Thyroid gland (tissue), 4 donors: Measurements from ENCODE around the gene PHTF2. TPM values are rescaled to one million over a fixed set of nuclear protein-coding genes. Genes with fewer than 3 reads are reported as not detected.

Experiments used
- DNase-seq, 2 donors: peaks; one replicate each; pipeline ENCODE4 v3.0.0-alpha.2; 2019
- H3K27ac ChIP-seq, 3 donors: fragments of 200-600 bp; sonication (generic); 1 replicate in 2 of 3; 2 replicates in 1 of 3; pipeline ENCODE4 v1.5.1; 2016 to 2019; ENCODE audit warnings: mild to moderate bottlenecking in 1 of 3, moderate library complexity in 1 of 3
- H3K27me3 ChIP-seq: fragments of 200-600 bp; sonication (generic); one replicate; pipeline ENCODE4 v1.5.1; 2019
- H3K36me3 ChIP-seq, 2 donors: fragments of 200-600 bp; sonication (generic); one replicate each; pipeline ENCODE4 v1.5.1; 2016 to 2019
- H3K4me1 ChIP-seq, 2 donors: fragments of 200-600 bp; sonication (generic); one replicate each; pipeline ENCODE4 v1.5.1; 2017 to 2019
- H3K4me3 ChIP-seq, 3 donors: fragments of 200-600 bp; sonication (generic); replicated peaks in 1 of 3; 1 replicate in 2 of 3; 2 replicates in 1 of 3; pipeline ENCODE4 v1.5.1; 2016; ENCODE audit warnings: mild to moderate bottlenecking in 1 of 3
- H3K9me3 ChIP-seq: fragments of 200-600 bp; sonication (generic); one replicate; pipeline ENCODE4 v1.5.1; 2017
- POLR2A ChIP-seq, 2 donors: fragments of 450-650 bp; IDR thresholded peaks; one replicate each; pipeline ENCODE4 v1.6.1; 2017; ENCODE audit warnings: antibody characterized with exemption in 2 of 2, mild to moderate bottlenecking in 2 of 2, moderate library complexity in 1 of 2
- WGBS, 2 donors: methylation state at CpG; one replicate each; pipeline ENCODE4 v1.1.5; 2017; 5-methylcytosine and 5-hydroxymethylcytosine counted together
- intact Hi-C: fragments of 100-400 bp; cut with DNase I; formaldehyde crosslinking; loops from one replicate; pipeline ENCODE4 v1.15.1; 2023
- total RNA-seq, 4 donors: library from RNA; depleted of rRNA; stranded (reverse); fragments of >200 nt; gene quantifications; one replicate each; pipeline ENCODE4 v1.2.3, GENCODE V29; 2016
- TF ChIP-seq, protein P1 (sequence below), 6 experiments: fragments of 200-600 bp in 3 of 6; fragments of 450-650 bp in 3 of 6; sonication (generic) in 3 of 6; IDR thresholded peaks; one replicate each; pipeline ENCODE4 v1.5.1; 2016 to 2019; ENCODE audit warnings: antibody characterized with exemption in 6 of 6, mild to moderate bottlenecking in 2 of 6, inconsistent platforms in 1 of 6, moderate library complexity in 1 of 6

The PHTF2 gene
- total RNA-seq, 4 donors from 2014 or later = 15.3 to 28.3 (median 25.3) TPM

DNA sequence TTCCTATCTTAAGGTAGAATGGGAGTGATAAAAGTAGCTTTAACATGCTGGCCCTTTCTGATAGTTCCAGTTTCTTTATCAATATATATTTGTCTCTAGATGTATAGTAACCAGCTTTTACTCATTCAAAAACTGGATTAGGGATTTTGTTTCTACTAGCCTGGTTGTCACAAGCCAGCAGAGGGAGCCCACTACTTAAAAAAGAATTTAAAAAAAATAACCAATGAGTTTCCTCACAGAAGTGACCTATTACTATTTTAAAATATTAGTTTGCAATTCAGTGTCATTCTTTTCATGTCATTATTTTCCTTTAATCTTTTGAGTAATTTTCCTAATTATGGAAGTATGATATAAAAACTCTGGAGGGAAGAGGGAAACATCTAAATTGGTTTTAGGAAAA, 142.1 kb downstream of the PHTF2 start:
- TF ChIP-seq, protein P1, sequence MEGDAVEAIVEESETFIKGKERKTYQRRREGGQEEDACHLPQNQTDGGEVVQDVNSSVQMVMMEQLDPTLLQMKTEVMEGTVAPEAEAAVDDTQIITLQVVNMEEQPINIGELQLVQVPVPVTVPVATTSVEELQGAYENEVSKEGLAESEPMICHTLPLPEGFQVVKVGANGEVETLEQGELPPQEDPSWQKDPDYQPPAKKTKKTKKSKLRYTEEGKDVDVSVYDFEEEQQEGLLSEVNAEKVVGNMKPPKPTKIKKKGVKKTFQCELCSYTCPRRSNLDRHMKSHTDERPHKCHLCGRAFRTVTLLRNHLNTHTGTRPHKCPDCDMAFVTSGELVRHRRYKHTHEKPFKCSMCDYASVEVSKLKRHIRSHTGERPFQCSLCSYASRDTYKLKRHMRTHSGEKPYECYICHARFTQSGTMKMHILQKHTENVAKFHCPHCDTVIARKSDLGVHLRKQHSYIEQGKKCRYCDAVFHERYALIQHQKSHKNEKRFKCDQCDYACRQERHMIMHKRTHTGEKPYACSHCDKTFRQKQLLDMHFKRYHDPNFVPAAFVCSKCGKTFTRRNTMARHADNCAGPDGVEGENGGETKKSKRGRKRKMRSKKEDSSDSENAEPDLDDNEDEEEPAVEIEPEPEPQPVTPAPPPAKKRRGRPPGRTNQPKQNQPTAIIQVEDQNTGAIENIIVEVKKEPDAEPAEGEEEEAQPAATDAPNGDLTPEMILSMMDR (IDR thresholded peaks at IDR 0.05) = peak; percentile 13 to 62 (median 49)
- TF ChIP-seq POLR2A (IDR thresholded peaks at IDR 0.05) = no peak
- H3K27ac ChIP-seq = no peak overlapping the region
- H3K4me3 ChIP-seq = no peak overlapping the region
- H3K4me1 ChIP-seq = no peaks in the 10 kb centered on the region
- no peaks in the 10 kb centered on the region for H3K36me3 ChIP-seq
- DNase-seq = peak; percentile 32 to 44
- H3K27me3 ChIP-seq = no peaks in the 10 kb centered on the region
- intact Hi-C loops = no loop called here
- no peaks in the 10 kb centered on the region for H3K9me3 ChIP-seq

DNA sequence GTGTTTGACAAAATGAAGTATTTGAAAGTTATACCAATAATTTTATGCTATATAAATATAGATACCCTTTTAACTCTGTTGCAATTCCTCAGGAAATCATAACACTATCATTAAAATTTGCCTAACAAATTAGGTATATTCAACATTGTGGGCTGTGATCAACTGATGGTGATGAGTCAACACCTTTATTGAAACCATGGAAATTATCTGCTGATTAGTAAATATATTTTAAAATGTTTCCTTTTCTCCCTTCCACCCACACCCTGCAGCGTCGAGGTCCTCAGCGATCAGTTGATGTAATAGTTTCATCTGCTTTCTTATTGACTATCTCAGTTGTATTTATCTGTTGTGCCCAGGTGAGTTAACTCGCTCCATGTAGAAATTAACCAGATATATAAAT, 143.9 kb downstream of the PHTF2 start:
- DNase-seq = no peak
- Histone ChIP-seq H3K36me3 (no peaks in the 10 kb centered on the region), H3K9me3 (no peaks in the 10 kb centered on the region), H3K4me1 (no peaks in the 10 kb centered on the region), H3K27me3 (no peaks in the 10 kb centered on the region), H3K27ac (no peak overlapping the region), H3K4me3 (no peak overlapping the region)
- intact Hi-C loops = no loop called here
- 90 to 94% methylated on average over 4 of the region's 4 CpGs for WGBS, 2 donors
- TF ChIP-seq, protein P1 (IDR thresholded peaks at IDR 0.05) = no peak
- TF ChIP-seq POLR2A (IDR thresholded peaks at IDR 0.05) = no peak

DNA sequence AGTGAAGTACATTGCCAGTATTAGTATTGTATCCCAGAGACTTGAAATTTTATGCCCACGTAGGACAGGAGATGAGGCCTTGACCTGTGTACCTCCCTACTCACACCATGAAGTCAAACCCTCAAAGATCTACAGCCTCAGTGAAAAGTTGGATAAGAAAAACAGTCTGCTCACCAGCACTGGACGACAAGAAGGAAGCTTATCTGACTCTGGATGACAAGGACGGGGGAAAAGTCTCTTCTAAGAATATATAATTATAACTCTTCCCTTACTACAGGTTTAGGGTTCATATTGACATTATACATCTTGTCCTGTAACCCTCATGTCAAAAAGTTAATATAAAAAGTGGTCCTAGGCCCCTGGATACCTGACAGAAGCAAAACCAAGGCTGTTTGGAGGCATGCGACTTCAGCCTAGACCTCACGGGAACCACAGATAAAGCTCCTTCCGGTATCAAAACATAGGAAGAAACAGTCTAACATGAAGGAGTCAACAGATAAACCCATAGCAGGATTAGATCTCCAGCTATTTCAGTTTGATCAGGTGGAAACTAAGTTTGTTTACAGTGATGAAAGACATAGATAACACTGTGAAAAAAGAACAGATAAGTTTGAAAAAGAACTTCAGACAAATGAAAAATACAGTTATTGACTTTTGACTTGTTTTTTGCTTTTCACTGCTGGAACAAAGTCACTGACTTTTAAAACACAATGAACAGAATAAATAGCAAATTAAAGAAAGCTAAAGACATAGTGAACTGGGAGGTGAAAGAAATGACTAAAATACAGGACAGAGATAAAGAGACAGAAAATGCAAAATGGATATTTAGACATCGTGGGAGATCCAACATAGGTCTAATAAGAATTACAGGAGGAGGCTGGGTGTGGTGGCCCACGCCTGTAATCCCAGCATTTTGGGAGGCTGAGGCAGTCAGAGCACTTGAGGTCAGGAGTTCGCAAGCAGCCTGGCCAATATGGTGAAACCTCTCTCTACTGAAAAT, 145.9 kb downstream of the PHTF2 start:
- no peaks in the 10 kb centered on the region for H3K9me3 ChIP-seq
- no peak overlapping the region for H3K27ac ChIP-seq
- no peak for DNase-seq
- WGBS, 2 donors = 90 to 94% methylated on average over 9 of the region's 9 CpGs
- no peak overlapping the region for H3K4me3 ChIP-seq
- H3K4me1 ChIP-seq = no peaks in the 10 kb centered on the region
- TF ChIP-seq, protein P1 (IDR thresholded peaks at IDR 0.05) = no peak
- TF ChIP-seq POLR2A (IDR thresholded peaks at IDR 0.05) = no peak
- H3K36me3 ChIP-seq = no peaks in the 10 kb centered on the region
- no peaks in the 10 kb centered on the region for H3K27me3 ChIP-seq
- intact Hi-C loops = no loop called here

DNA sequence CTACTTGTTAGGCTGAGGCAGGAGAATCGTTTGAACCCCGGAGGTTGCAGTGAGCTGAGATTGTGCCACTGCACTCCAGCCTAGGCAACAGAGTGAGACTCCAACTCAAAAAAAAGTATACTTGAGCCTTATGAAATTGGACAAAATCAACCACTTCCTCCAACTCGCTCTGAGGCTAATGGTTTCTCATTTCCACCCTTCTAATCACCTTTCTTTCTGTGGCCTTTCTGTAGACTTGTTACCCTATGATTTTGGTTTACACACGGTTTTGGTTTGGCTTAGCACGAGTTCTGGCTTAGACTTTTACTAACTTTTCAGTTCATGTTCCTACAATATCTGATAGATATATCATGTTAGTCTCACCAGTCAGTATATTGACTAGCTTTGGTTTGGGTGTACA, 152.0 kb downstream of the PHTF2 start:
- no peaks in the 10 kb centered on the region for H3K9me3 ChIP-seq
- intact Hi-C loops = no loop called here
- H3K36me3 ChIP-seq = no peaks in the 10 kb centered on the region
- 95 to 97% methylated on average over 5 of the region's 5 CpGs for WGBS, 2 donors
- no peaks in the 10 kb centered on the region for H3K27me3 ChIP-seq
- H3K4me3 ChIP-seq = no peak overlapping the region
- DNase-seq = no peak
- H3K27ac ChIP-seq = no peak overlapping the region
- TF ChIP-seq, protein P1 (IDR thresholded peaks at IDR 0.05) = no peak
- no peak for TF ChIP-seq POLR2A (IDR thresholded peaks at IDR 0.05)
- no peaks in the 10 kb centered on the region for H3K4me1 ChIP-seq
